Activated B cell treated with CpG ODN at 0.5 μM for 24 hours (primary cell): Measurements from ENCODE around the gene NFIB. TPM values are rescaled to one million over a fixed set of nuclear protein-coding genes. Genes with fewer than 3 reads are reported as not detected.

Experiments used
- ATAC-seq: fragments of 200-7000 bp; cut with Tn5 transposase; one replicate; pipeline ENCODE4 v1.10.0; 2021; ENCODE audit warnings: low read depth, mild to moderate bottlenecking, moderate library complexity
- CTCF ChIA-PET: fragments of 350-600 bp; sonication (Branson Sonifier 250); formaldehyde crosslinking; loops from one replicate; lab custom pipeline; 2021; ENCODE audit warnings: antibody characterized with exemption; lab: Charles Lee
- POLR2A ChIA-PET: fragments of 350-600 bp; sonication (Branson Sonifier 250); formaldehyde crosslinking; loops from one replicate; lab custom pipeline; 2021; ENCODE audit warnings: antibody characterized with exemption; lab: Charles Lee
- DNase-seq: peaks from one replicate; pipeline ENCODE4 v3.0.0; 2022
- H3K27ac Mint-ChIP-seq: one replicate; pipeline ENCODE4 v1.8.0; 2020; ENCODE audit warnings: mixed read lengths
- H3K27me3 Mint-ChIP-seq: one replicate; pipeline ENCODE4 v1.8.0; 2021; ENCODE audit warnings: mixed read lengths
- H3K36me3 Mint-ChIP-seq: one replicate; pipeline ENCODE4 v1.8.0; 2021; ENCODE audit warnings: low read depth, mixed read lengths
- H3K4me1 Mint-ChIP-seq: one replicate; pipeline ENCODE4 v1.8.0; 2021; ENCODE audit warnings: mixed read lengths
- H3K4me3 Mint-ChIP-seq: one replicate; pipeline ENCODE4 v1.8.0; 2020; ENCODE audit warnings: mild to moderate bottlenecking, mixed read lengths
- H3K9me3 Mint-ChIP-seq: one replicate; pipeline ENCODE4 v1.8.0; 2020; ENCODE audit warnings: mixed read lengths
- intact Hi-C: fragments of 100-400 bp; cut with micrococcal nuclease; formaldehyde crosslinking; loops from one replicate; pipeline ENCODE4 v1.15.1; 2024
- total RNA-seq: library from RNA; stranded (reverse); gene quantifications from 2 replicates; pipeline ENCODE4 v1.2.3, GENCODE V29; 2022
- TF ChIP-seq, protein P1 (sequence below): fragments of 200-600 bp; IDR thresholded peaks from one replicate; pipeline ENCODE4 v1.8.0; 2022; ENCODE audit warnings: antibody characterized with exemption, mild to moderate bottlenecking

NFIB gene
- total RNA-seq, 1 donor from 2014 or later, result not detected

GRCh38 chr9:14071484-14071883 is 242.5 kb downstream of the NFIB start:
- Mint-ChIP-seq H3K27ac (no peak overlapping the region), H3K9me3 (peaks cover 6% of the 10 kb centered on the region), H3K27me3 (no peaks in the 10 kb centered on the region), H3K36me3 (no peaks in the 10 kb centered on the region), H3K4me1 (no peaks in the 10 kb centered on the region), H3K4me3 (no peak overlapping the region)
- TF ChIP-seq, protein P1, sequence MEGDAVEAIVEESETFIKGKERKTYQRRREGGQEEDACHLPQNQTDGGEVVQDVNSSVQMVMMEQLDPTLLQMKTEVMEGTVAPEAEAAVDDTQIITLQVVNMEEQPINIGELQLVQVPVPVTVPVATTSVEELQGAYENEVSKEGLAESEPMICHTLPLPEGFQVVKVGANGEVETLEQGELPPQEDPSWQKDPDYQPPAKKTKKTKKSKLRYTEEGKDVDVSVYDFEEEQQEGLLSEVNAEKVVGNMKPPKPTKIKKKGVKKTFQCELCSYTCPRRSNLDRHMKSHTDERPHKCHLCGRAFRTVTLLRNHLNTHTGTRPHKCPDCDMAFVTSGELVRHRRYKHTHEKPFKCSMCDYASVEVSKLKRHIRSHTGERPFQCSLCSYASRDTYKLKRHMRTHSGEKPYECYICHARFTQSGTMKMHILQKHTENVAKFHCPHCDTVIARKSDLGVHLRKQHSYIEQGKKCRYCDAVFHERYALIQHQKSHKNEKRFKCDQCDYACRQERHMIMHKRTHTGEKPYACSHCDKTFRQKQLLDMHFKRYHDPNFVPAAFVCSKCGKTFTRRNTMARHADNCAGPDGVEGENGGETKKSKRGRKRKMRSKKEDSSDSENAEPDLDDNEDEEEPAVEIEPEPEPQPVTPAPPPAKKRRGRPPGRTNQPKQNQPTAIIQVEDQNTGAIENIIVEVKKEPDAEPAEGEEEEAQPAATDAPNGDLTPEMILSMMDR, result no peak
- ChIA-PET CTCF (no interaction called here), POLR2A (no interaction called here)
- intact Hi-C loops, result no loop called here
- no peak for DNase-seq
- no peak for ATAC-seq

DNA sequence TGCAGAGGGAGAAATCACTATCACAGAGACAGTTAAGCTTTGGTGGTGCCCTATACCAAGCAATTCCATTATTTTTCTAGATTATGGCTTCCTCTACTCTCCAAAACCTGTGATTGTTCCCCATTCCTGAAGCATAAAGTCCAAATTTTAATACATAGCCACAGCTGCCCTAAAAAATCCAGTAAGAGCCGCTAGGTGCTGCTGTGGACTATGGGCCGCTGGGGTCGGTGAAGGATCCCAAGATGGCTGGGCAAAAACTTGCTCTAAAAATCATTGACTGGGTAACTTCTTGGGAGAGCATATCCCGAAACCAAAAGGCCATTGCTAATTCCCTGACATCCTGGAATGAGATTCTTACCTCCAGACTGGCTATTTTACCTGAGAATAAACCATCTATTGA is 245.3 kb downstream of the NFIB start:
- intact Hi-C loops, result no loop called here
- Mint-ChIP-seq H3K27ac (no peak overlapping the region), H3K4me1 (no peaks in the 10 kb centered on the region), H3K9me3 (peaks cover 4% of the 10 kb centered on the region), H3K4me3 (no peak overlapping the region), H3K36me3 (no peaks in the 10 kb centered on the region), H3K27me3 (no peaks in the 10 kb centered on the region)
- TF ChIP-seq, protein P1, result no peak
- DNase-seq, result no peak
- ChIA-PET CTCF (no interaction called here), POLR2A (no interaction called here)
- no peak for ATAC-seq

DNA sequence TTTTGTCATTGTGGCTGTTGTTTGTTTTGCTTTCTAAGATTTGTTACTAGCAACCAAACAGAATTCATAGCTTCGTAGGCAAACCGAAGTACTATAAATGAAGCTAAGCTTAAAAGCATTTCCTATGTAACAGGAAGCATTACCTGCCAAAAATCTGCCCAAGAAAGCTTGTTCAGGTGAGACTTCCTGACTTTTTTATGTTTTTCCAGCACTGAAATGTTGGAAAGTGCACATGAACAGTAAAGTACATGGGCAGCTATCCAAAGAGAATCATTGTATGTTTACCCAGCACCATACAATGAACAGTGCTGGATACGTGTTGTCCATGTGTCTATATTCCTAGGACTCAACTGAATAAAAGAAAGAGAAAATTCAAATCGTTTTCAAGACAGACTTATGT is 247.1 kb downstream of the NFIB start:
- Mint-ChIP-seq H3K36me3 (no peaks in the 10 kb centered on the region), H3K27ac (no peak overlapping the region), H3K9me3 (peaks cover 4% of the 10 kb centered on the region), H3K27me3 (no peaks in the 10 kb centered on the region), H3K4me3 (no peak overlapping the region), H3K4me1 (no peaks in the 10 kb centered on the region)
- DNase-seq (no peak), ATAC-seq (no peak)
- TF ChIP-seq, protein P1, result no peak
- intact Hi-C loops, result no loop called here
- ChIA-PET POLR2A (no interaction called here), CTCF (no interaction called here)

- DNase-seq (no peak), ATAC-seq (no peak)
- H3K4me1 Mint-ChIP-seq, result no peaks in the 10 kb centered on the region
- H3K27me3 Mint-ChIP-seq, result no peaks in the 10 kb centered on the region
- intact Hi-C loops, result no loop called here
- POLR2A ChIA-PET, result no interaction called here
- H3K9me3 Mint-ChIP-seq, result peaks cover 4% of the 10 kb centered on the region
- H3K4me3 Mint-ChIP-seq, result no peak overlapping the region
- TF ChIP-seq, protein P1, result no peak
- CTCF ChIA-PET, result no interaction called here
- H3K36me3 Mint-ChIP-seq, result no peaks in the 10 kb centered on the region
- H3K27ac Mint-ChIP-seq, result no peak overlapping the region
Observed at GRCh38 chr9:14066032-14066431, 247.9 kb downstream of the NFIB start.

DNA sequence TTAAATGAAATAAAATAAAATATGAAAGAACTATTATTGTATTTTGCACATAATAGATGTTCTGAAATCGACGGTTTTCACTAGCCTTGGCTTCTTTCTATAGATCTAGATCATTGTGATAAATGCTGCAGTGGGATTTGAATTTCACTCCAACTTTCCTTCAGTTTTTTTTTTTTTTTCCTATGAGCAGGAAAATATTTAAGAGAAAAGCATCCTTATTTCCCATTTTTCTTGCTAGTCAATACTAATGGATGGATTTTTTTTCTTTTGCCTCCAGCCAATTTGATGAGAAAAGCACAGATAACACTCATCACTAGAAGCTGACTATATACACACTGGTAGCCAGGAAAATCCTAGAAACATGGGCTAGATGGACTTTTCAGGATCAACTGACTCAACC is 249.0 kb downstream of the NFIB start:
- CTCF ChIA-PET, result no interaction called here
- no peaks in the 10 kb centered on the region for H3K4me1 Mint-ChIP-seq
- H3K36me3 Mint-ChIP-seq, result no peaks in the 10 kb centered on the region
- peaks cover 4% of the 10 kb centered on the region for H3K9me3 Mint-ChIP-seq
- no peak for DNase-seq
- no peak overlapping the region for H3K27ac Mint-ChIP-seq
- POLR2A ChIA-PET, result no interaction called here
- ATAC-seq, result no peak
- intact Hi-C loops, result no loop called here
- H3K4me3 Mint-ChIP-seq, result no peak overlapping the region
- H3K27me3 Mint-ChIP-seq, result no peaks in the 10 kb centered on the region
- TF ChIP-seq, protein P1, result no peak
